ENCODE results near the gene PHETA1.

GRCh38 chr12:111406474-111407376 lies 37.8 kb upstream of the PHETA1 start:
- TF ChIP-seq CTCF (IDR thresholded peaks at IDR 0.05) = no peak
- TF ChIP-seq EP300 (IDR thresholded peaks at IDR 0.05) = no peak
- TF ChIP-seq POLR2A (IDR thresholded peaks at IDR 0.05) = peak in 1 of 2 donors; percentile 30
